ENCODE measurements around the gene GGT7. TPM values are rescaled to one million over a fixed set of nuclear protein-coding genes. Genes with fewer than 3 reads are reported as not detected.

Gene GGT7
- total and polyA plus RNA-seq, 9 of the 15 experiments (the other 6 are each of a cell fraction or from before 2014, with no cell fraction given) = 0.04 to 18.3 (median 5.9) TPM

DNA sequence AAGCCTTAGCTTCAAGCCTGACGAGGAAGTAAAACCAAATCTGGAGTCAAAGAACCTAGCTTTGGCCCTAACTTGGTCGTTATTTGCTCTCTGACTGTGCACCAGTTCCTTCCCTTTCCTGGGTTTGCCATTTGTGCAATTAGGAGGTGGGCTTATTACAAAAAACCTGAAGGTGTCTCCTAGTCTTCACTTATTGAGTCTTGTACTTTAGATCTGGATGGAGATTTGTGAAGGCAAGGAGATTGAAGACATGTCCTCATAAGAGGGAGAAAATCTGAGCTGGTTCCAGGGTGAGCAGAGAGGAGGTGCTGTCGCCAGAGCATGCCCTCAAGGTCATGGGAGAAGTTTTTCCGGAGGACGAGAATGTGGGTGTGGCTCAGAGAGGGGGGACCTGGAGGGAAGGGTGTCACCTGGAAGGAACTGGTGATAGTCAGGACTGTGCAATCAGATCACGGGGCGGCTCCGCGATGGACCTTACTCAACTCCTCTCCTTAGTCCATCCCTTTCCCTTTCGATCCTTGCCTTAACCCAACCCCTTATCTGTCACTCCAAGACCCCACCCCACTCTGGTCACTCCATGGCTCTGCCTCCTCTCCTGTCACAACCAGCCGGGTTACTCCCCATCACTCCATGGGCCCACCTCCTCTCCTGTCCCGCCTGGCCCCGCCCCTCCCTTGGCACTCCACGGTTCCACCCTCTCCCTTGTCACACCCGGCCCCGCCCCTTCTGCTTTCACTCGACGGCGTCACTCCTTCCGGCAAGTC, 3.2 kb upstream of the GGT7 start (continued):
- TF ChIP-seq, protein P1, sequence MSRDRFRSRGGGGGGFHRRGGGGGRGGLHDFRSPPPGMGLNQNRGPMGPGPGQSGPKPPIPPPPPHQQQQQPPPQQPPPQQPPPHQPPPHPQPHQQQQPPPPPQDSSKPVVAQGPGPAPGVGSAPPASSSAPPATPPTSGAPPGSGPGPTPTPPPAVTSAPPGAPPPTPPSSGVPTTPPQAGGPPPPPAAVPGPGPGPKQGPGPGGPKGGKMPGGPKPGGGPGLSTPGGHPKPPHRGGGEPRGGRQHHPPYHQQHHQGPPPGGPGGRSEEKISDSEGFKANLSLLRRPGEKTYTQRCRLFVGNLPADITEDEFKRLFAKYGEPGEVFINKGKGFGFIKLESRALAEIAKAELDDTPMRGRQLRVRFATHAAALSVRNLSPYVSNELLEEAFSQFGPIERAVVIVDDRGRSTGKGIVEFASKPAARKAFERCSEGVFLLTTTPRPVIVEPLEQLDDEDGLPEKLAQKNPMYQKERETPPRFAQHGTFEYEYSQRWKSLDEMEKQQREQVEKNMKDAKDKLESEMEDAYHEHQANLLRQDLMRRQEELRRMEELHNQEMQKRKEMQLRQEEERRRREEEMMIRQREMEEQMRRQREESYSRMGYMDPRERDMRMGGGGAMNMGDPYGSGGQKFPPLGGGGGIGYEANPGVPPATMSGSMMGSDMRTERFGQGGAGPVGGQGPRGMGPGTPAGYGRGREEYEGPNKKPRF (IDR thresholded peaks at IDR 0.05; ENCODE audit: low read depth, low read length) = no peak
- TF ChIP-seq POU5F1 (IDR thresholded peaks at IDR 0.05; ENCODE audit: borderline replicate concordance, low read depth, low read length, partially characterized antibody) (no peak), STAG1 (CRISPR knock-in tag; IDR thresholded peaks at IDR 0.05; ENCODE audit: borderline replicate concordance) (no peak), ZBED1 (IDR thresholded peaks at IDR 0.05) (no peak), CHD2 (IDR thresholded peaks at IDR 0.05; ENCODE audit: low read depth, low read length) (no peak), THRAP3 (IDR thresholded peaks at IDR 0.05; ENCODE audit: borderline replicate concordance) (no peak), SMARCE1 (IDR thresholded peaks at IDR 0.05) (peak; percentile 43; the same call in 1 of the 2 replicates), MYC (IDR thresholded peaks at IDR 0.05; ENCODE audit: low read depth, low read length) (peak; percentile 48), MYC (CRISPR knock-in tag; IDR thresholded peaks at IDR 0.05; ENCODE audit: borderline replicate concordance, low read depth) (no peak), RB1 (IDR thresholded peaks at IDR 0.05; ENCODE audit: low read depth) (peak; percentile 22; the same call in 1 of the 2 replicates), ETV1 (tag; conservative IDR thresholded peaks at IDR 0.05; ENCODE audit: low read depth) (peak; percentile 25), NCOA2 (IDR thresholded peaks at IDR 0.05; ENCODE audit: partially characterized antibody in 2 of 2) (no peak), ZNF354B (CRISPR knock-in tag; IDR thresholded peaks at IDR 0.05) (no peak), GABPA (tag; conservative IDR thresholded peaks at IDR 0.05; ENCODE audit: low read depth) (peak; percentile 77), FOXK2 (conservative IDR thresholded peaks at IDR 0.05 in 1 of 2, IDR thresholded peaks at IDR 0.05 in 1 of 2; ENCODE audit: low read depth in 2 of 2) (peak; percentile 51 to 62; a peak in 2 of 4 replicates), ETV5 (CRISPR knock-in tag; IDR thresholded peaks at IDR 0.05; ENCODE audit: low read depth) (peak; percentile 58; the same call in 1 of the 2 replicates), MCM5 (IDR thresholded peaks at IDR 0.05; ENCODE audit: low read depth) (no peak), ZNF23 (CRISPR knock-in tag; IDR thresholded peaks at IDR 0.05) (no peak), YBX1 (IDR thresholded peaks at IDR 0.05) (no peak), GABPB2 (CRISPR knock-in tag; conservative IDR thresholded peaks at IDR 0.05) (no peak), HDAC6 (IDR thresholded peaks at IDR 0.05; ENCODE audit: low read depth, low read length) (no peak)
- TF ChIP-seq, protein P2, sequence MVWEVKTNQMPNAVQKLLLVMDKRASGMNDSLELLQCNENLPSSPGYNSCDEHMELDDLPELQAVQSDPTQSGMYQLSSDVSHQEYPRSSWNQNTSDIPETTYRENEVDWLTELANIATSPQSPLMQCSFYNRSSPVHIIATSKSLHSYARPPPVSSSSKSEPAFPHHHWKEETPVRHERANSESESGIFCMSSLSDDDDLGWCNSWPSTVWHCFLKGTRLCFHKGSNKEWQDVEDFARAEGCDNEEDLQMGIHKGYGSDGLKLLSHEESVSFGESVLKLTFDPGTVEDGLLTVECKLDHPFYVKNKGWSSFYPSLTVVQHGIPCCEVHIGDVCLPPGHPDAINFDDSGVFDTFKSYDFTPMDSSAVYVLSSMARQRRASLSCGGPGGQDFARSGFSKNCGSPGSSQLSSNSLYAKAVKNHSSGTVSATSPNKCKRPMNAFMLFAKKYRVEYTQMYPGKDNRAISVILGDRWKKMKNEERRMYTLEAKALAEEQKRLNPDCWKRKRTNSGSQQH (CRISPR knock-in tag; IDR thresholded peaks at IDR 0.05) = no peak
- TF ChIP-seq, protein P3, sequence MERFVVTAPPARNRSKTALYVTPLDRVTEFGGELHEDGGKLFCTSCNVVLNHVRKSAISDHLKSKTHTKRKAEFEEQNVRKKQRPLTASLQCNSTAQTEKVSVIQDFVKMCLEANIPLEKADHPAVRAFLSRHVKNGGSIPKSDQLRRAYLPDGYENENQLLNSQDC (CRISPR knock-in tag; IDR thresholded peaks at IDR 0.05) = 0 out of 2 replicates have a peak, but pooled peaks have one; percentile 43
- TF ChIP-seq, protein P4, sequence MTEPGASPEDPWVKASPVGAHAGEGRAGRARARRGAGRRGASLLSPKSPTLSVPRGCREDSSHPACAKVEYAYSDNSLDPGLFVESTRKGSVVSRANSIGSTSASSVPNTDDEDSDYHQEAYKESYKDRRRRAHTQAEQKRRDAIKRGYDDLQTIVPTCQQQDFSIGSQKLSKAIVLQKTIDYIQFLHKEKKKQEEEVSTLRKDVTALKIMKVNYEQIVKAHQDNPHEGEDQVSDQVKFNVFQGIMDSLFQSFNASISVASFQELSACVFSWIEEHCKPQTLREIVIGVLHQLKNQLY (CRISPR knock-in tag; conservative IDR thresholded peaks at IDR 0.05) = no peak
- TF ChIP-seq, protein P5, sequence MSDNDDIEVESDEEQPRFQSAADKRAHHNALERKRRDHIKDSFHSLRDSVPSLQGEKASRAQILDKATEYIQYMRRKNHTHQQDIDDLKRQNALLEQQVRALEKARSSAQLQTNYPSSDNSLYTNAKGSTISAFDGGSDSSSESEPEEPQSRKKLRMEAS (CRISPR knock-in tag; IDR thresholded peaks at IDR 0.05) = no peak
